Activated naive CD8-positive, alpha-beta T cell treated with anti-CD3 and anti-CD28 coated beads, Interleukin-2, amount 50 U/mL, for 24 hours (primary cell): ENCODE measurements around the gene DCAF7.

Experiments
- ATAC-seq: fragments of 150-1000 bp; cut with Tn5 transposase; one replicate; pipeline ENCODE4 v1.10.0; 2021
- DNase-seq: peaks from one replicate; pipeline ENCODE4 v3.0.0; 2021
- H3K27ac Mint-ChIP-seq: one replicate; pipeline ENCODE4 v1.8.0; 2021; ENCODE audit warnings: mild to moderate bottlenecking, mixed read lengths
- H3K27me3 Mint-ChIP-seq: one replicate; pipeline ENCODE4 v1.8.0; 2021; ENCODE audit warnings: mixed read lengths
- H3K36me3 Mint-ChIP-seq: one replicate; pipeline ENCODE4 v1.8.0; 2021; ENCODE audit warnings: low read depth, mixed read lengths
- H3K4me1 Mint-ChIP-seq: one replicate; pipeline ENCODE4 v1.8.0; 2021; ENCODE audit warnings: mixed read lengths
- H3K4me3 Mint-ChIP-seq: one replicate; pipeline ENCODE4 v1.8.0; 2021; ENCODE audit warnings: mild to moderate bottlenecking, moderate library complexity, mixed read lengths
- H3K9me3 Mint-ChIP-seq: one replicate; pipeline ENCODE4 v1.8.0; 2021; ENCODE audit warnings: mixed read lengths

The DCAF7 gene, protein sequence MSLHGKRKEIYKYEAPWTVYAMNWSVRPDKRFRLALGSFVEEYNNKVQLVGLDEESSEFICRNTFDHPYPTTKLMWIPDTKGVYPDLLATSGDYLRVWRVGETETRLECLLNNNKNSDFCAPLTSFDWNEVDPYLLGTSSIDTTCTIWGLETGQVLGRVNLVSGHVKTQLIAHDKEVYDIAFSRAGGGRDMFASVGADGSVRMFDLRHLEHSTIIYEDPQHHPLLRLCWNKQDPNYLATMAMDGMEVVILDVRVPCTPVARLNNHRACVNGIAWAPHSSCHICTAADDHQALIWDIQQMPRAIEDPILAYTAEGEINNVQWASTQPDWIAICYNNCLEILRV

DNA sequence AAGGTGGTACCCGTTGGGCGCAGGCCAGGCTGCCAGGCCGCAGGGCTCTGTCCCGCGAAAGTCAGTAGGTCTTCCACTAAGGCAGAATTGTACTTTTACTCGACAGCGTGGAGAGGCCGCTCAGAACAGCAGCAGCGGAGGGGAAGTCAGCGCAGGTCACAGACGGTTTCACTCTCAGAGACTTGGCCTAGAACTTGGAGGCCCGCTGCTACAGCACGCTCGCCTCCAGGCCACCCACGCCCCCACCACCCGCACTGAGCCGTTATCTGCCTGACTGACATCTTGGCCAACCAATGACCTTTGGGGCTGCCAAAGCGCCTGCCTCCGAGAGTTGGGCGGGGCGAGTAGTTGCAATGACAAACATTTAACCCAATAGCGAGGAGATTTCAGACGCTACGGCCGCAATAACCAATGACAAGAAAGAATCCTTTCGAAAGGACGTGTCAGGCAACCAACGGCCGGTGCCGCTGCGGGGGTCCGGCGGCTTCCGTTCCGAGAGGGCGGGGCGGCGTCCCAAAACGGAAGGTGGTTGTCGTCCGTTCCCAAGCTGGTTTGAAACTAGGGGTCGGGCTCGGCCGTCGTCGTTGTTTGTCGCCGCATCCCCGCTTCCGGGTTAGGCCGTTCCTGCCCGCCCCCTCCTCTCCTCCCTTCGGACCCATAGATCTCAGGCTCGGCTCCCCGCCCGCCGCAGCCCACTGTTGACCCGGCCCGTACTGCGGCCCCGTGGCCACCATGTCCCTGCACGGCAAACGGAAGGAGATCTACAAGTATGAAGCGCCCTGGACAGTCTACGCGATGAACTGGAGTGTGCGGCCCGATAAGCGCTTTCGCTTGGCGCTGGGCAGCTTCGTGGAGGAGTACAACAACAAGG, at the start of gene DCAF7:
DCAF7 (plus strand) TSS at position 532 of the 871 bp plus-strand sequence; CDS start at position 733, 201 bp downstream.
- peaks cover 13% of the 10 kb centered on the region for H3K36me3 Mint-ChIP-seq
- H3K4me3 Mint-ChIP-seq, result peak within 1 kb of the TSS; percentile 87
- DNase-seq, result peak; percentile 99
- H3K4me1 Mint-ChIP-seq, result peaks cover 36% of the 10 kb centered on the region
- peak; percentile 96 for ATAC-seq
- H3K9me3 Mint-ChIP-seq, result no peaks in the 10 kb centered on the region
- no peaks in the 10 kb centered on the region for H3K27me3 Mint-ChIP-seq
- H3K27ac Mint-ChIP-seq, result peak within 1 kb of the TSS; percentile 97

DNA sequence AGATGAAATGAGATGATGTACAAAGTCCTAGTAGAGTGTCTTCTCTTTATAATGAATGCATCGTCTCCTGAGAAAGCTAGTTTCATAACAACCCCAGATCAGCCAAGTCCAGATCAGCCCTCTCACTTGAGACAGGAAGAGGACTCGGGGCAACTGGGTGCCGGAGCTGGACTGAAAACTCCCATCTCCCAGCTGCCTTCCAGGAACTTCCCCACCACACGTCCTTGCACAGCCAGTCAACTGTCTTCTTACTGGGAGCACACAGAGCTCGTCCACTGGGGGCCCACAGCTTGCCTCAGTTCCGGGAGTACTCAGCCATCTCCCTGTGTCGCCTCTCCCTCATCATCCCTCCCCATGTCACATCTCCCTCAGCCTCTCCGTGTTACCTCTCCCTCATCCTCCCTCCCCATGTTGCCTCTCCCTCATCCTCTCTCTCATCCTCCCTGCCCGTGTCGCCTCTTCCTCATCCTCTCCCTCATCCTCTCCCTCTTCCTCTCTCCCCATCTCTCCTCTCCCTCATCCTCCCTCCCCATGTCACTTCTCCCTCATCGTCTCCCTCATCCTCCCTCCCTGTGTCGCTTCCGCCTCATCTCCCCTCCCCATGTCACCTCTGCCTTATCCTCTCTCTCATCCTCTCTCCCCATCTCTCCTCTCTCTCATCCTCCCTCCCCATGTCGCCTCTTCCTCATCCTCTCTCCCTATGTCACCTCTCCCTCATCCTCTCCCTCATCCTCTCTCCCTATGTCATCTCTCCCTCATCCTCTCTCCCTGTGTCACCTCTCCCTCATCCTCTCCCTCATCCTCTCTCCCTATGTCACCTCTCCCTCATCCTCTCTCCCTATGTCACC, 49.5 kb upstream of the DCAF7 start:
- H3K27ac Mint-ChIP-seq, result no peak overlapping the region

DNA sequence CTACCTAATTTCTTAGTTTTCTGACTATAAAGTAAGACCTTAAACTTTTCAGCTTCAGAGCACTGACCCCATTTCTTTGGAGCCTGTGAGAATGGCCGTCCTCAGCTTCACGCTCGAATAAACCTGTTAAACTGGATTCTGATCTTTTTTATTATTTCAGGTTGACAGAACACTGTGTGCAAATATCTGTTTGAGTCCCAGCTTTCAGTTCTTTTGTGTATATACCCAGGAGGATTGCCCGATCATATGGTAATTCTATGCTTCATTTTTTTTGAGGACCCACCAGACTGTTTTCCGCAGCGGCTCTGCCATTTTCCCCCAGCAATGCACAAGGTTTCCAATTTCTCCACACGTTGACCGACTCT, 47.0 kb upstream of the DCAF7 start:
- H3K36me3 Mint-ChIP-seq, result no peaks in the 10 kb centered on the region
- peaks cover 23% of the 10 kb centered on the region for H3K27me3 Mint-ChIP-seq
- no peak for DNase-seq
- no peak overlapping the region for H3K4me3 Mint-ChIP-seq
- no peaks in the 10 kb centered on the region for H3K4me1 Mint-ChIP-seq
- H3K27ac Mint-ChIP-seq, result no peak overlapping the region
- no peaks in the 10 kb centered on the region for H3K9me3 Mint-ChIP-seq
- ATAC-seq, result no peak

More for the DNA sequence above, 49.5 kb upstream of the DCAF7 start:
- DNase-seq (no peak), ATAC-seq (no peak)
- H3K4me1 Mint-ChIP-seq, result no peaks in the 10 kb centered on the region
- peaks cover 23% of the 10 kb centered on the region for H3K27me3 Mint-ChIP-seq
- H3K36me3 Mint-ChIP-seq, result no peaks in the 10 kb centered on the region
- H3K9me3 Mint-ChIP-seq, result no peaks in the 10 kb centered on the region
- H3K4me3 Mint-ChIP-seq, result no peak overlapping the region

DNA sequence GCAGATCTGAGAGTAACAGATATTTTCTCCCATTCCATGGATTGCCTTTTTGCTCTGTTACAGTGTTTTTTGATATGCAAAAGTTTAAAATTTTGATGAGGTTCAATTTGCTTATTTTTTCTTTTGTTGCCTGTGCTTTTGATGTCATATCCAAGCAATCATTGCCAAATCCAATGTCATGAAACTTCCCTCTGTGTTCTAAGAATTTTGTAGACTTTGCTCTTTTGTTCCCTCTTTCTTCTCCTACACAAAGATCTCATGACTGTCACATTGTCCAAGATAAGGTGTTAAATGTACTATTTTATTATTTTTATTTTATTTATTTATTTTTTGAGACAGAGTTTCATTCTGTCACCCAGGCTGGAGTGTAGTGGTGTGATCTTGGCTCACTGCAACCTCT, 46.0 kb upstream of the DCAF7 start:
- Mint-ChIP-seq H3K27ac (no peak overlapping the region), H3K4me1 (no peaks in the 10 kb centered on the region), H3K9me3 (no peaks in the 10 kb centered on the region), H3K36me3 (no peaks in the 10 kb centered on the region), H3K4me3 (no peak overlapping the region), H3K27me3 (peaks cover 23% of the 10 kb centered on the region)
- no peak for ATAC-seq
- DNase-seq, result no peak

DNA sequence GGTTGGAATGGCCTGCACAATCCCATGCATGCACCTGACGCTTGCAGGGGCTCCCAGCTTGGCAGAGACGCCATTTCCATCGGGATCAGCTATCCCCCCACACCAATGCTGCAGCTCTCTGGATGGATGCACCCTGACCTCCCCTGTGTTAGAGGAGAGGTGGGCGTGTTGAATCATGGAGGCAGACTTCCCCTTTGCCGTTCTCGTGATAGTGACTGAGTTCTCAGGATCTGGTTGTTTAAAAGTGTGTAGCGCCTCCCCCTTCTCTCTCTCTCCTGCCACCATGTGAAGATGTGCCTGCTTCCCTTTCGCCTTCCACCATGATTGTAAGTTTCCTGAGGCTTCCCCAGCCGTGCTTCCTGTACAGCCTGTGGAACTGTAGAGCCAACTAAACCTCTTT, 44.9 kb upstream of the DCAF7 start:
- Mint-ChIP-seq H3K27me3 (peaks cover 23% of the 10 kb centered on the region), H3K9me3 (no peaks in the 10 kb centered on the region), H3K36me3 (no peaks in the 10 kb centered on the region), H3K4me1 (no peaks in the 10 kb centered on the region), H3K4me3 (no peak overlapping the region), H3K27ac (no peak overlapping the region)
- DNase-seq, result no peak
- no peak for ATAC-seq

DNA sequence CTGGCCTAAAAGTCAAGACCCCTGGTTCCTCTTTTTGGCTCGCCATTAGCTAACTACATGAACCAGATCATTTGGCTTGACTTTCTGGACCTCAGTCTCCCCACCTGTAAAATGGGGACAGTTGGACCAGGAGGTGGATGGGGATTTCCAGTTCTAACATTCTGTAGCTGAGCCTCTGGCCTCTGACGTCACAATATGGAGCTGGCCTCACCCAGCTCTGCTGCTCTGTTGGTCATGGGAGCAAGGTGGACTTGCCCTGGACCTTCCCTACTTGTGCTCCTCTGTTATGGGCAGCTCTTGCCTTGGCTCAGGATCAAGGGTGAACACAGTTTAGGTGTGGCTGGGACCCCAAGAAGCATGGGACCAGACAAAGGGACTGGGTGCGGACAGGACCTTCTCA, 43.6 kb upstream of the DCAF7 start:
- DNase-seq, result no peak
- Mint-ChIP-seq H3K27me3 (peaks cover 18% of the 10 kb centered on the region), H3K9me3 (no peaks in the 10 kb centered on the region), H3K4me1 (no peaks in the 10 kb centered on the region), H3K27ac (no peak overlapping the region), H3K36me3 (no peaks in the 10 kb centered on the region), H3K4me3 (no peak overlapping the region)
- no peak for ATAC-seq

DNA sequence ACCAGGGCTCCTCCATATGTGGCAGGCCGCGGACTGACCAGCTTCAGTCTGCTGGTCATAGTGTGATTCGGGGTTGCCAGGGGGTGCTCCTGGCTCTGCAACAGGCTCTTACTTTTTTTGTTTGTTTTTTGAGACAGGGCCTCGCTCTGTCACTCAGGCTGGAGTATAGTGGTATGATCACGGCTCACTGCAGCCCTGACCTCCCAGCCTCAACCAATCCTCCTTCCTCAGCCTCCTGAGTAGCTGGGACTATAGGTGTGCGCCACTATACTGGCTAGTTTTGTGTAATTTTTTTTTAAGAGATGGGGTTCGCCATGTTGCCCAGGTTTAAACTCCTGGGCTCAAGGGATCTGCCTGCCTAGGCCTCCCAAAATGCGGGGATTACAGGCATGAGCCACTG, 38.9 kb upstream of the DCAF7 start:
- DNase-seq, result no peak
- ATAC-seq, result no peak
- H3K27me3 Mint-ChIP-seq, result peaks cover 2% of the 10 kb centered on the region
- no peaks in the 10 kb centered on the region for H3K36me3 Mint-ChIP-seq
- H3K4me1 Mint-ChIP-seq, result no peaks in the 10 kb centered on the region
- H3K4me3 Mint-ChIP-seq, result no peak overlapping the region
- no peak overlapping the region for H3K27ac Mint-ChIP-seq
- no peaks in the 10 kb centered on the region for H3K9me3 Mint-ChIP-seq

DNA sequence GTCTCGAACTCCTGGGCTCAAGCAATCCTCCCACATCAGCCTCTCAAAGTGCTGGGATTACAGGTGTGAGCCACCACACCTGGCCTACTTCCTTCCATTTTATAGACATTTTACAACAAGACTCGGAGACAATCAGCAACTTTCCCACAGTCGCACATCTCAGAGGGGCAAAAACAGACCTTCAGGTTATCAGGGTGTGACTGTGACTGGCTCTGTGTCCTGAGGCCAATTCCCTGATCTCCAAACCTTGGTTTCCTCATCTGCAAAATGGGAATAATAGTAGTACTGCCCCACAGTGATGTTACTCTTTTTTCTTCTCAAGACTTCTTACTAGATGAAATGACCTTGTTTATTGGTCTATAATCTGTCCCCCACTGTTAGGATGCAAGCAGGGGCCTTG, 37.9 kb upstream of the DCAF7 start:
- H3K27ac Mint-ChIP-seq, result no peak overlapping the region

DNA sequence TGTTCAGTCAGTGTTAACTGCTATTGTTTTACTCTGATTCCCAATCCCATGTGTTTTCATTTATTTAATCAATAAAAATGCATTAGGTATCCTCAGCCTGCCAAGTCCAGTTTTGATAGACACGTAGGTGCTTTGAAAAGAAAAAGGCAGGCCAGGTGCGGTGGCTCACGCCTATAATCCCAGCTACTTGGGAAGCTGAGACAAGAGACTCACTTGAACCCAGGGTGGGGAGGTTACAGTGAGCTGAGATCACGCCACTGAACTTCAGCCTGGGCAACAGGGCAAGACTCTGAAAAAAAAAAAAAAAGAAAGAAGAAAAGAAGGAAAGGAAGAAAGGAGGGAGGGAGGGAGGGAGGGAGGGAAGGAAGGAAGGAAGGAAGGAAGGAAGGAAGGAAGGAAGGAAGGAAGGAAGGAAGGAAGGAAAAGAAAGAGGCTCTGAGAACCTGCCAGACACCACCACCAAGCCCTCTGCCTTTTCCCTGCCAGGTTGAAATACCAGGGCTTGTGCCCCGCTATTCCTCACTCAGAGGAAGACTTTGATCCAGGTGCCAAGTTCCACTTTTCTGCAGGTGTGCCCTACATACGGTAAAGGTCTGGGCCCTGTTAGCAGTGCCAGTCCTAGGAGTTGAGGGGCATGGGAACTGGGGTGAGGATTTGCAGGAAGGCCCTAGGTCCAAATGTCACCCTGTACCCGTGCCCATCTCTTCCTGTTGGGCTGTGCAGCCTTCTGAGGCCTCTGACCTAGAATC, 37.2 kb upstream of the DCAF7 start:
- Mint-ChIP-seq H3K27me3 (peaks cover 5% of the 10 kb centered on the region), H3K27ac (no peak overlapping the region), H3K4me3 (no peak overlapping the region), H3K36me3 (no peaks in the 10 kb centered on the region), H3K4me1 (peaks cover 13% of the 10 kb centered on the region), H3K9me3 (no peaks in the 10 kb centered on the region)
- ATAC-seq (no peak), DNase-seq (no peak)

More for the DNA sequence above, 37.9 kb upstream of the DCAF7 start:
- Mint-ChIP-seq H3K27me3 (peaks cover 5% of the 10 kb centered on the region), H3K4me3 (no peak overlapping the region), H3K4me1 (peaks cover 9% of the 10 kb centered on the region), H3K36me3 (no peaks in the 10 kb centered on the region), H3K9me3 (no peaks in the 10 kb centered on the region)
- ATAC-seq (no peak), DNase-seq (no peak)

DNA sequence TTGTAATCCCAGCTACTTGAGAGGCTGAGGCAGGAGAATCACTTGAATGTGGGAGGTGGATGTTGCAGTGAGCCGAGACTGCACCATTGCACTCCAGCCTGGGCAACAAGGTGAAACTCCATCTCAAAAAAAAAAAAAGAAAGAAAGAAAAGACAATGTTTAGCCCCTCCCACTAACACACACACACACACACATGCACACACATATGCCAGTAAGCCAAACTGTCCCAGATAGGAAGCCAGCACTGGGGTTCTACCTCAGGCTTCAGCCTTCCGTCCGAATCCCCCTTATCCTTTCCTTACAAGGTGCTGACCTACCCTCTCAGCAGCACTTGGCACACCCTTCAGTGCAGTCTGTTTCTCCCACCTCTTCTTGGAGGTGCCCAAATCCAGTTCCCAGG, 35.8 kb upstream of the DCAF7 start:
- Mint-ChIP-seq H3K27me3 (peaks cover 5% of the 10 kb centered on the region), H3K36me3 (no peaks in the 10 kb centered on the region), H3K4me3 (no peak overlapping the region), H3K4me1 (peaks cover 13% of the 10 kb centered on the region), H3K27ac (no peak overlapping the region), H3K9me3 (no peaks in the 10 kb centered on the region)
- ATAC-seq (no peak), DNase-seq (no peak)

DNA sequence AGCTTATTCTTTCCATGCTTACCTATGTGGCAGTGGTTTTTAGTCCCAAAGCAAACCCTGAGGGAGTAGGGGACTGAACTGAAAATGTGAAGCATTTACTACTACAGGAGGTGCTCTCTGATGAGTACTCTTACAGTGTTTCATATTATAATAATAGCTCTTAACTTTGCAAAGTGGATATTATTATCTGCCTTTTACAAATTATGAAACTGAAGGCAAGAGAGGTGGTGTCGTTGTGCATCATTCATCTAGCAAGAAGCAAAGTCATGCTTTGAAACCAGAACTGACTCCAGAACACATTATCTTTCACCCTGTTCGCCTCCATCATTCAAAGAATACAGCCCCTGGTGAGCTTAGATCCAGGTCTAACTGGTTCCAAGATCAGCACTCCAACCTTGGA, 35.3 kb upstream of the DCAF7 start:
- ATAC-seq (no peak), DNase-seq (no peak)
- Mint-ChIP-seq H3K27ac (no peak overlapping the region), H3K36me3 (no peaks in the 10 kb centered on the region), H3K4me1 (peaks cover 13% of the 10 kb centered on the region), H3K27me3 (peaks cover 5% of the 10 kb centered on the region), H3K4me3 (no peak overlapping the region), H3K9me3 (no peaks in the 10 kb centered on the region)

DNA sequence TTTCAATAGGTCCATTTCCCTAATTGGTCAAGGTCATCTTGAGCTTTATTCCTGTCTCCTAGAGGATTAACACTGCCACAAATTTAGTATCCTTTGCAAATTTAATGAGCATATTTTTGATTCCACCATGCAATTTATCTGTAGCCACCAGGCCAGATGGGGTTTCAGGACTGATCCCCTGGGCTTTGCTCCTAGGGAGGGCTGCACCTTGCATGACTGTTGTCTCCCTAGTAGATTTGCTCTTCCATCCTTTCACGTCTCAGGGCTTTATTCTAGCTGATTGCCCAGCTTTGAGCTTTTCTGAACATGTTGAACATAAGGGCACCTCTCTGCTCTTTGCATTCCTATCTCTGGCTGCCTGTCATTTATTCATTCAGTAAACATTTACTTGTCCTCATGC, 34.9 kb upstream of the DCAF7 start:
- ATAC-seq, result no peak
- Mint-ChIP-seq H3K36me3 (no peaks in the 10 kb centered on the region), H3K9me3 (no peaks in the 10 kb centered on the region), H3K4me3 (no peak overlapping the region), H3K27me3 (peaks cover 5% of the 10 kb centered on the region), H3K4me1 (peaks cover 13% of the 10 kb centered on the region), H3K27ac (no peak overlapping the region)
- no peak for DNase-seq

DNA sequence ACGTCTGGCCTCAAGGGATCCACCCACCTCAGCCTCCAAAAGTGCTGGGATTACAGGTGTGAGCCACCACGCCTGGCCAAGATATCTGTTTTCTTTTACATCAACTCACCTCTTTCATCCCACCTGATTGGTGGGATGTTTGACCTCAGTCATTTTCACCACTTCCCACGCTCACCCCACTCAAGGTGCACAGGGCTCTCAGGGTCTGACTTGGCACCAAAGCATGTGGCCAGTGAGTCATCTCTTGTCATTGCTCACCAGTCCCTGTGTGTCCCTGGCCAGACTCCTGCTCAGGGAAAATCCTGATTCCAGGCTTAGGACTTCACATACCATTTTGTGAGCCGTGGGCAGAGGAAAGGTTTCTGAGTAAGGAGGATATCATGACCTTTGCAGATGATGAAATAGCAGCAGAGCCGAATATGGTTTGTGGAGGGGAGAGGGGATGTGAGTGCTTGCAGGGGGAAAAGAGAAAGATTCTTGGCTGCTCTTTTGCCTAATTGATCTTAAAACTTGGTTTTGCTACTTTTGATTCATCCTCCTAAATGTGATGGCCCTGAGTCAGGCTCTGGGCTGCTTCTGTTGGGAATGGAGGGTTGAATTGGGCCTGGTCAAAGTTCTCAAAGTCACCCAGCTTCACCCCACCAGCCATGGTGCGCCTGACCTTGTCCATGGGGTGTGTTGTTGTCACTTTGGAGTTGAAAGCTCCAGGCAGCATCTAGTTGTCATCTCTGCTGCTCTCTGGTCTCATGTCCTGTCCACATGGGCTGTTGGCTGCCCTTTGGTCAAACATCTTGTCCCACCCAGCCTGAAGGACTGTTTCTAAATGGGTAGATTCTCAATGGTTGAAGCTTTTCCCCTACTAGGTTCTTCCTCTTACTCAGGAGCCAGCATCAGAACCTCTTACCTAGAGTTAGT, 33.1 kb upstream of the DCAF7 start:
- DNase-seq, result peak; percentile 49
- Mint-ChIP-seq H3K27ac (no peak overlapping the region), H3K9me3 (no peaks in the 10 kb centered on the region), H3K27me3 (peaks cover 17% of the 10 kb centered on the region), H3K36me3 (no peaks in the 10 kb centered on the region), H3K4me3 (peak overlapping the region; percentile 43), H3K4me1 (peaks cover 13% of the 10 kb centered on the region)
- ATAC-seq, result peak; percentile 92
